ENCODE measurements around the gene CCSER1.

The CCSER1 gene

DNA sequence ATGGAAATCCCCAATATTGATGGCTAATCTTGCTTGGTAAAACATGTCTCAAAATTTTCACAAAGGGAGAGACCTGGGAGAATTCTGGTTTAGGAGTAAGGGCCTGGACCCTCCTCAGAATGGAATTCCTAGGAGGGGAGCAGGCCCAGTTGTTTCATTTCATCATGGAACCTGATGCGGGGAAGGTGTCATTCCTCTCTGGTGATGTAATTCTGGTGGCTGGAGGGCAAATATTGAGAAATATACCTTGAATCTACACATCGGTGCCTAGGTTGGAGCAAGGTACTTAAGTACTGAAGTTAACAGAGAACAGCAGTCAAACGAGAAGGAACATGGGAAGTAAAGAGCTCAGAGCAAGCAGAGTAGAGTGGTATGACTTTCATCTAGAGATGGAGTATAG lies 23.2 kb upstream of the CCSER1 start:
- no peaks in the 10 kb centered on the region for H3K36me3 ChIP-seq (ENCODE audit: insufficient read depth, low read length)
- H3K27ac ChIP-seq (ENCODE audit: low read length): no peak overlapping the region
- H3K9me3 ChIP-seq (ENCODE audit: insufficient read depth, low read length, severe bottlenecking): no peaks in the 10 kb centered on the region
- ATAC-seq (ENCODE audit: insufficient read depth, low read depth): no peak
- no peak overlapping the region for H3K4me3 ChIP-seq (ENCODE audit: low read depth in 1 of 2, low read length in 2 of 2)
- no peak overlapping the region for H3K4me2 ChIP-seq (ENCODE audit: insufficient read depth, low read length)
- H2AFZ ChIP-seq (ENCODE audit: low read depth, low read length): no peak overlapping the region
- no peaks in the 10 kb centered on the region for H3K4me1 ChIP-seq (ENCODE audit: insufficient read depth, low read length)
- no peak overlapping the region for H3K9ac ChIP-seq (ENCODE audit: low read depth, low read length)
- TF ChIP-seq, protein P1, sequence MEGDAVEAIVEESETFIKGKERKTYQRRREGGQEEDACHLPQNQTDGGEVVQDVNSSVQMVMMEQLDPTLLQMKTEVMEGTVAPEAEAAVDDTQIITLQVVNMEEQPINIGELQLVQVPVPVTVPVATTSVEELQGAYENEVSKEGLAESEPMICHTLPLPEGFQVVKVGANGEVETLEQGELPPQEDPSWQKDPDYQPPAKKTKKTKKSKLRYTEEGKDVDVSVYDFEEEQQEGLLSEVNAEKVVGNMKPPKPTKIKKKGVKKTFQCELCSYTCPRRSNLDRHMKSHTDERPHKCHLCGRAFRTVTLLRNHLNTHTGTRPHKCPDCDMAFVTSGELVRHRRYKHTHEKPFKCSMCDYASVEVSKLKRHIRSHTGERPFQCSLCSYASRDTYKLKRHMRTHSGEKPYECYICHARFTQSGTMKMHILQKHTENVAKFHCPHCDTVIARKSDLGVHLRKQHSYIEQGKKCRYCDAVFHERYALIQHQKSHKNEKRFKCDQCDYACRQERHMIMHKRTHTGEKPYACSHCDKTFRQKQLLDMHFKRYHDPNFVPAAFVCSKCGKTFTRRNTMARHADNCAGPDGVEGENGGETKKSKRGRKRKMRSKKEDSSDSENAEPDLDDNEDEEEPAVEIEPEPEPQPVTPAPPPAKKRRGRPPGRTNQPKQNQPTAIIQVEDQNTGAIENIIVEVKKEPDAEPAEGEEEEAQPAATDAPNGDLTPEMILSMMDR (IDR thresholded peaks at IDR 0.05; ENCODE audit: borderline replicate concordance, extremely low read depth, low read length, poor library complexity, severe bottlenecking): no peak
- no peak for TF ChIP-seq EZH2 (IDR thresholded peaks at IDR 0.05; ENCODE audit: borderline replicate concordance, low read depth, low read length, severe bottlenecking)
- H3K27me3 ChIP-seq (ENCODE audit: insufficient read depth, low read length, poor library complexity): peaks cover 2% of the 10 kb centered on the region
- no peak for DNase-seq
- no peaks in the 10 kb centered on the region for H3K79me2 ChIP-seq (ENCODE audit: insufficient read depth, low read length)
- H4K20me1 ChIP-seq (ENCODE audit: insufficient read depth, low read length): no peaks in the 10 kb centered on the region

DNA sequence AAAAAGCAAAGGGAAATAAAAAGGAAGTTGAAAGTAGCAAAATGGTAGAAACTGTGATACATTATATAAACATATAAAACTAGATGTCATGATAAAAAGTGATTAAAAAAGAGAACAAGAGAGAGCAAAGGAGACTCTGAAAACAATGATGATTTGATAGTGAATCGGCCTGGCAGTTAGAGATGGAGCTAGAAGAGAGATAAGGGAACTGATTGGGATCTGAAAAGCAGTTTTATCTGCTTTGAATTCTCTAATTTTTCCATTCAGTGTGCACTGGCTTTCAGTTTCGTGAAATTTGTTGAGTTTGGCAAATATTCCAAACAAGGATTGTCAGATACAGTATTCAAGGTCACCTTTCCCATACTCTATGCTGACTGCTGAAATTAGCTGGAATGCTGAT lies 21.9 kb upstream of the CCSER1 start:
- TF ChIP-seq, protein P1 (IDR thresholded peaks at IDR 0.05; ENCODE audit: borderline replicate concordance, extremely low read depth, low read length, poor library complexity, severe bottlenecking): no peak
- TF ChIP-seq EZH2 (IDR thresholded peaks at IDR 0.05; ENCODE audit: borderline replicate concordance, low read depth, low read length, severe bottlenecking): no peak
- Histone ChIP-seq H3K9ac (ENCODE audit: low read depth, low read length) (no peak overlapping the region), H3K79me2 (ENCODE audit: insufficient read depth, low read length) (no peaks in the 10 kb centered on the region), H3K4me1 (ENCODE audit: insufficient read depth, low read length) (no peaks in the 10 kb centered on the region), H3K27ac (ENCODE audit: low read length) (no peak overlapping the region), H3K4me3 (ENCODE audit: low read depth in 1 of 2, low read length in 2 of 2) (no peak overlapping the region), H3K4me2 (ENCODE audit: insufficient read depth, low read length) (no peak overlapping the region), H3K27me3 (ENCODE audit: insufficient read depth, low read length, poor library complexity) (peaks cover 2% of the 10 kb centered on the region), H4K20me1 (ENCODE audit: insufficient read depth, low read length) (no peaks in the 10 kb centered on the region), H3K36me3 (ENCODE audit: insufficient read depth, low read length) (no peaks in the 10 kb centered on the region), H2AFZ (ENCODE audit: low read depth, low read length) (no peak overlapping the region), H3K9me3 (ENCODE audit: insufficient read depth, low read length, severe bottlenecking) (no peaks in the 10 kb centered on the region)
- DNase-seq (no peak), ATAC-seq (ENCODE audit: insufficient read depth, low read depth) (no peak)

GRCh38 chr4:90112715-90113114 lies 14.5 kb upstream of the CCSER1 start:
- no peak for DNase-seq
- no peaks in the 10 kb centered on the region for H3K36me3 ChIP-seq (ENCODE audit: insufficient read depth, low read length)
- H3K27me3 ChIP-seq (ENCODE audit: insufficient read depth, low read length, poor library complexity): no peaks in the 10 kb centered on the region
- no peak overlapping the region for H2AFZ ChIP-seq (ENCODE audit: low read depth, low read length)
- H3K4me1 ChIP-seq (ENCODE audit: insufficient read depth, low read length): no peaks in the 10 kb centered on the region
- no peaks in the 10 kb centered on the region for H4K20me1 ChIP-seq (ENCODE audit: insufficient read depth, low read length)
- no peak for TF ChIP-seq EZH2 (IDR thresholded peaks at IDR 0.05; ENCODE audit: borderline replicate concordance, low read depth, low read length, severe bottlenecking)
- no peak overlapping the region for H3K9ac ChIP-seq (ENCODE audit: low read depth, low read length)
- H3K79me2 ChIP-seq (ENCODE audit: insufficient read depth, low read length): no peaks in the 10 kb centered on the region
- no peak overlapping the region for H3K4me3 ChIP-seq (ENCODE audit: low read depth in 1 of 2, low read length in 2 of 2)
- no peaks in the 10 kb centered on the region for H3K9me3 ChIP-seq (ENCODE audit: insufficient read depth, low read length, severe bottlenecking)
- ATAC-seq (ENCODE audit: insufficient read depth, low read depth): no peak
- no peak overlapping the region for H3K4me2 ChIP-seq (ENCODE audit: insufficient read depth, low read length)
- H3K27ac ChIP-seq (ENCODE audit: low read length): no peak overlapping the region

GRCh38 chr4:90113881-90114457 lies 13.2 kb upstream of the CCSER1 start:
- no peaks in the 10 kb centered on the region for H3K9me3 ChIP-seq (ENCODE audit: insufficient read depth, low read length, severe bottlenecking)
- H3K9ac ChIP-seq (ENCODE audit: low read depth, low read length): no peak overlapping the region
- DNase-seq (no peak), ATAC-seq (ENCODE audit: insufficient read depth, low read depth) (no peak)
- H3K4me2 ChIP-seq (ENCODE audit: insufficient read depth, low read length): no peak overlapping the region
- H2AFZ ChIP-seq (ENCODE audit: low read depth, low read length): no peak overlapping the region
- H3K27ac ChIP-seq (ENCODE audit: low read length): no peak overlapping the region
- no peak overlapping the region for H3K4me3 ChIP-seq (ENCODE audit: low read depth in 1 of 2, low read length in 2 of 2)
- no peaks in the 10 kb centered on the region for H3K36me3 ChIP-seq (ENCODE audit: insufficient read depth, low read length)
- no peaks in the 10 kb centered on the region for H4K20me1 ChIP-seq (ENCODE audit: insufficient read depth, low read length)
- H3K79me2 ChIP-seq (ENCODE audit: insufficient read depth, low read length): no peaks in the 10 kb centered on the region
- TF ChIP-seq, protein P1 (IDR thresholded peaks at IDR 0.05; ENCODE audit: borderline replicate concordance, extremely low read depth, low read length, poor library complexity, severe bottlenecking): no peak
- no peak for TF ChIP-seq EZH2 (IDR thresholded peaks at IDR 0.05; ENCODE audit: borderline replicate concordance, low read depth, low read length, severe bottlenecking)
- H3K27me3 ChIP-seq (ENCODE audit: insufficient read depth, low read length, poor library complexity): no peaks in the 10 kb centered on the region
- no peaks in the 10 kb centered on the region for H3K4me1 ChIP-seq (ENCODE audit: insufficient read depth, low read length)
